ENCODE measurements around the gene EPB41.

DNA sequence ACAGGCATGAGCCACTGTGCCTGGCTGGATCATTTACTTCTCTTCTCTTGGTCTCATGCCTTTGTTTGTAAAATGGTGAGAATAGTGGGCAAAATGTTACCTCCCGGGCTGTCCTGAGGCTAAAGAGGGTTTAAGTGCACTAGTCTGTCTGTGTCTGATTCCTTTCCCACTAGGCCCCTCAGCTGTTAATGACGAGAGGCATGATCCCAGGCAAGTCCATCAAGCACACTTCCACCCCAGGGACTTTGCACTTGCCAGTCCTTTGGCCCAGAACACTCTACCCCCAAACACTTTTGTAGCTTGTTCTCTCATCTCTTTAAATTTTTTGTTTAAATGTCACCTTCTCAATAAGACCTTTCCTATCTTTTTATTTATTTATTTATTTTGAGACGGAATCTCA, 13.8 kb upstream of the EPB41 start:
- TF ChIP-seq GABPA (IDR thresholded peaks at IDR 0.05 in 1 of 2, conservative IDR thresholded peaks at IDR 0.05 in 1 of 2), result no peak
- TF ChIP-seq CTCF (IDR thresholded peaks at IDR 0.05; ENCODE audit: low read depth, low read length, missing input control), result no peak
- no peak for TF ChIP-seq RAD21 (IDR thresholded peaks at IDR 0.05)
- TF ChIP-seq RXRA (IDR thresholded peaks at IDR 0.05), result no peak
- no peak for TF ChIP-seq MAX (IDR thresholded peaks at IDR 0.05)
- TF ChIP-seq NR2F2 (IDR thresholded peaks at IDR 0.05), result no peak
- TF ChIP-seq YY1 (IDR thresholded peaks at IDR 0.05), result no peak
- TF ChIP-seq, protein P1, sequence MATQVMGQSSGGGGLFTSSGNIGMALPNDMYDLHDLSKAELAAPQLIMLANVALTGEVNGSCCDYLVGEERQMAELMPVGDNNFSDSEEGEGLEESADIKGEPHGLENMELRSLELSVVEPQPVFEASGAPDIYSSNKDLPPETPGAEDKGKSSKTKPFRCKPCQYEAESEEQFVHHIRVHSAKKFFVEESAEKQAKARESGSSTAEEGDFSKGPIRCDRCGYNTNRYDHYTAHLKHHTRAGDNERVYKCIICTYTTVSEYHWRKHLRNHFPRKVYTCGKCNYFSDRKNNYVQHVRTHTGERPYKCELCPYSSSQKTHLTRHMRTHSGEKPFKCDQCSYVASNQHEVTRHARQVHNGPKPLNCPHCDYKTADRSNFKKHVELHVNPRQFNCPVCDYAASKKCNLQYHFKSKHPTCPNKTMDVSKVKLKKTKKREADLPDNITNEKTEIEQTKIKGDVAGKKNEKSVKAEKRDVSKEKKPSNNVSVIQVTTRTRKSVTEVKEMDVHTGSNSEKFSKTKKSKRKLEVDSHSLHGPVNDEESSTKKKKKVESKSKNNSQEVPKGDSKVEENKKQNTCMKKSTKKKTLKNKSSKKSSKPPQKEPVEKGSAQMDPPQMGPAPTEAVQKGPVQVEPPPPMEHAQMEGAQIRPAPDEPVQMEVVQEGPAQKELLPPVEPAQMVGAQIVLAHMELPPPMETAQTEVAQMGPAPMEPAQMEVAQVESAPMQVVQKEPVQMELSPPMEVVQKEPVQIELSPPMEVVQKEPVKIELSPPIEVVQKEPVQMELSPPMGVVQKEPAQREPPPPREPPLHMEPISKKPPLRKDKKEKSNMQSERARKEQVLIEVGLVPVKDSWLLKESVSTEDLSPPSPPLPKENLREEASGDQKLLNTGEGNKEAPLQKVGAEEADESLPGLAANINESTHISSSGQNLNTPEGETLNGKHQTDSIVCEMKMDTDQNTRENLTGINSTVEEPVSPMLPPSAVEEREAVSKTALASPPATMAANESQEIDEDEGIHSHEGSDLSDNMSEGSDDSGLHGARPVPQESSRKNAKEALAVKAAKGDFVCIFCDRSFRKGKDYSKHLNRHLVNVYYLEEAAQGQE (IDR thresholded peaks at IDR 0.05), result no peak
- no peak for TF ChIP-seq HNF4G (IDR thresholded peaks at IDR 0.05)
- TF ChIP-seq, protein P2, sequence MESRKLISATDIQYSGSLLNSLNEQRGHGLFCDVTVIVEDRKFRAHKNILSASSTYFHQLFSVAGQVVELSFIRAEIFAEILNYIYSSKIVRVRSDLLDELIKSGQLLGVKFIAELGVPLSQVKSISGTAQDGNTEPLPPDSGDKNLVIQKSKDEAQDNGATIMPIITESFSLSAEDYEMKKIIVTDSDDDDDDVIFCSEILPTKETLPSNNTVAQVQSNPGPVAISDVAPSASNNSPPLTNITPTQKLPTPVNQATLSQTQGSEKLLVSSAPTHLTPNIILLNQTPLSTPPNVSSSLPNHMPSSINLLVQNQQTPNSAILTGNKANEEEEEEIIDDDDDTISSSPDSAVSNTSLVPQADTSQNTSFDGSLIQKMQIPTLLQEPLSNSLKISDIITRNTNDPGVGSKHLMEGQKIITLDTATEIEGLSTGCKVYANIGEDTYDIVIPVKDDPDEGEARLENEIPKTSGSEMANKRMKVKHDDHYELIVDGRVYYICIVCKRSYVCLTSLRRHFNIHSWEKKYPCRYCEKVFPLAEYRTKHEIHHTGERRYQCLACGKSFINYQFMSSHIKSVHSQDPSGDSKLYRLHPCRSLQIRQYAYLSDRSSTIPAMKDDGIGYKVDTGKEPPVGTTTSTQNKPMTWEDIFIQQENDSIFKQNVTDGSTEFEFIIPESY (IDR thresholded peaks at IDR 0.05), result no peak
- TF ChIP-seq SP1 (IDR thresholded peaks at IDR 0.05), result no peak
- no peak for TF ChIP-seq TAF1 (conservative IDR thresholded peaks at IDR 0.05)
- no peak for TF ChIP-seq JUND (IDR thresholded peaks at IDR 0.05)
- TF ChIP-seq EGR1 (IDR thresholded peaks at IDR 0.05; ENCODE audit: low read depth in 2 of 2), result no peak

Data from liver (tissue), 3 donors.